ENCODE results near the gene TAF3. TPM values are rescaled to one million over a fixed set of nuclear protein-coding genes. Genes with fewer than 3 reads are reported as not detected.

TAF3 gene
- polyA plus RNA-seq, 3 donors: 1.6 to 3.9 (median 3.4) TPM

DNA sequence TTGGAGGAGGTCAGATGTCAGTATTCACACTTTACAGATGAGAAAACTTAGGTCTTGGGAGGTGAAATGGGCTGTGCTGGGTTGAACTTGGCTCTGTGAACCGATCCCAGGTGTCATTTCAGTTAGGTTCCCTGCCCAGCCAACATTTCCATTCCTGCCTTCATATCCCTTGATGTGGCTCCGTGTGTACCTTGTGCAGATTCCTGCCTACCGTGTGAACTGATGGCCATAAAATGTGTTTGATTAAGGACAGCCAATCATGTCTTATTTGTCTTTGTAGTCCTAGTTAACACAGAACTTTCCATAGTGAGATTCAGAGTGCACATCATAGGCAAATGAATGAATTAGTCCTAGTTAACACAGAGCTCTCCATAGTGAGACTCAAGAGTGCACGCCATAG lies 135.1 kb downstream of the TAF3 start:
- H3K9ac ChIP-seq (ENCODE audit: insufficient read depth, low read length, poor library complexity, severe bottlenecking): no peak overlapping the region
- H3K4me1 Mint-ChIP-seq: peaks cover 12% of the 10 kb centered on the region
- no peak overlapping the region for H3K4me3 Mint-ChIP-seq
- no peak overlapping the region for H2AFZ ChIP-seq (ENCODE audit: insufficient read depth, low read depth, low read length, poor library complexity, severe bottlenecking)
- no peaks in the 10 kb centered on the region for H3K27me3 ChIP-seq (ENCODE audit: control insufficient read depth in 2 of 2, insufficient read depth in 2 of 2, low read length in 2 of 2)
- no peaks in the 10 kb centered on the region for H3K9me3 Mint-ChIP-seq
- peaks cover 0 to 6% of the 10 kb centered on the region in 2 donors for H3K36me3 Mint-ChIP-seq
- WGBS (ENCODE audit: insufficient coverage): no CpG with 5 or more reads among the region's 4 CpGs
- peaks cover 0 to 2% (median 2%) of the 10 kb centered on the region in 3 donors for H3K27me3 Mint-ChIP-seq (ENCODE audit: low read depth in 3 of 3)
- TF ChIP-seq CTCF (IDR thresholded peaks at IDR 0.05): no peak
- H3K27ac Mint-ChIP-seq: no peak overlapping the region
- H3K4me3 ChIP-seq (replicated peaks in 1 of 3; ENCODE audit: low read depth in 2 of 3, low read length in 3 of 3): no peak overlapping the region
- no peak overlapping the region for H3K4me2 ChIP-seq (replicated peaks; ENCODE audit: extremely low read depth, low read length, poor library complexity, severe bottlenecking)
- peaks cover 5% of the 10 kb centered on the region for H3K79me2 ChIP-seq (ENCODE audit: insufficient read depth, low read length)
- H3K4me1 ChIP-seq (ENCODE audit: control insufficient read depth in 1 of 2, insufficient read depth in 2 of 2, low read length in 2 of 2): peaks cover 9 to 10% of the 10 kb centered on the region in 2 donors
- peaks cover 7% of the 10 kb centered on the region for H4K20me1 ChIP-seq (ENCODE audit: insufficient read depth, low read length)
- no peak for DNase-seq
- intact Hi-C loops (cut with micrococcal nuclease): no loop called here
- no peak overlapping the region for H3K27ac ChIP-seq (ENCODE audit: low read depth in 1 of 2, low read length in 2 of 2)
- H3K36me3 ChIP-seq (replicated peaks in 1 of 2; ENCODE audit: control insufficient read depth in 1 of 2, insufficient read depth in 2 of 2, low read length in 2 of 2): no peaks in the 10 kb centered on the region
- H3K9me3 ChIP-seq (replicated peaks in 1 of 2; ENCODE audit: control insufficient read depth in 1 of 2, insufficient read depth in 1 of 2, low read length in 2 of 2): no peaks in the 10 kb centered on the region

GRCh38 chr10:7955446-7955845 lies 137.1 kb downstream of the TAF3 start:
- H3K4me1 Mint-ChIP-seq: peaks cover 12% of the 10 kb centered on the region
- intact Hi-C loops (cut with micrococcal nuclease): no loop called here
- Histone ChIP-seq H3K27me3 (ENCODE audit: control insufficient read depth in 2 of 2, insufficient read depth in 2 of 2, low read length in 2 of 2) (no peaks in the 10 kb centered on the region), H3K79me2 (ENCODE audit: insufficient read depth, low read length) (peaks cover 5% of the 10 kb centered on the region), H3K4me3 (replicated peaks in 1 of 3; ENCODE audit: low read depth in 2 of 3, low read length in 3 of 3) (no peak overlapping the region), H3K27ac (ENCODE audit: low read depth in 1 of 2, low read length in 2 of 2) (no peak overlapping the region), H3K4me2 (replicated peaks; ENCODE audit: extremely low read depth, low read length, poor library complexity, severe bottlenecking) (no peak overlapping the region), H2AFZ (ENCODE audit: insufficient read depth, low read depth, low read length, poor library complexity, severe bottlenecking) (no peak overlapping the region), H3K9ac (ENCODE audit: insufficient read depth, low read length, poor library complexity, severe bottlenecking) (no peak overlapping the region), H3K9me3 (replicated peaks in 1 of 2; ENCODE audit: control insufficient read depth in 1 of 2, insufficient read depth in 1 of 2, low read length in 2 of 2) (no peaks in the 10 kb centered on the region), H3K36me3 (replicated peaks in 1 of 2; ENCODE audit: control insufficient read depth in 1 of 2, insufficient read depth in 2 of 2, low read length in 2 of 2) (no peaks in the 10 kb centered on the region), H4K20me1 (ENCODE audit: insufficient read depth, low read length) (peaks cover 7% of the 10 kb centered on the region), H3K4me1 (ENCODE audit: control insufficient read depth in 1 of 2, insufficient read depth in 2 of 2, low read length in 2 of 2) (peaks cover 9 to 10% of the 10 kb centered on the region in 2 donors)
- H3K4me3 Mint-ChIP-seq: no peak overlapping the region
- TF ChIP-seq CTCF (IDR thresholded peaks at IDR 0.05): no peak
- no peak for DNase-seq
- no CpG with 5 or more reads among the region's 1 CpG for WGBS (ENCODE audit: insufficient coverage)
- peaks cover 0 to 11% of the 10 kb centered on the region in 2 donors for H3K36me3 Mint-ChIP-seq
- peaks cover 0 to 2% (median 0%) of the 10 kb centered on the region in 7 donors for H3K9me3 Mint-ChIP-seq
- peaks cover 0 to 2% (median 0%) of the 10 kb centered on the region in 3 donors for H3K27me3 Mint-ChIP-seq (ENCODE audit: low read depth in 3 of 3)
- H3K27ac Mint-ChIP-seq: no peak overlapping the region
